ENCODE results near the gene KIF4B.

Gene KIF4B

DNA sequence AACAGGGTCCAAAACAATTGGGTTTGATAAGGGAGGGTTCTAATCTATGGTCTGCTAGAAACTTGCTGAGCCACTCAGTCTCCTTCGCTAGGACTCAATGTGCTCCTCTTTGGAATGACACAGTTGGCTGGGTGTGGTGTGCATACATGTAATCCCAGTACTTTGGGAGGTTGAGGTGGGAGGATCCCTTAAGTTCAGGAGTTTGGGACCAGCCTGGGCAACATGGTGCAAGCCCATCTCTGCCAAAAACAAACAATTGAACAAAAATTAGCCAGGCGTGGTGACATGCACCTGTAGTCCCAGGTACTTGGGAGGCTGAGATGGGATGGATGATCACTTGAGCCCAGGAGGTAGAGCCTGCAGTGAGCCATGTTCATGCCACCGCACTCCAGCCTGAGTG, 2.7 kb upstream of the KIF4B start:
- TF ChIP-seq, protein P1, sequence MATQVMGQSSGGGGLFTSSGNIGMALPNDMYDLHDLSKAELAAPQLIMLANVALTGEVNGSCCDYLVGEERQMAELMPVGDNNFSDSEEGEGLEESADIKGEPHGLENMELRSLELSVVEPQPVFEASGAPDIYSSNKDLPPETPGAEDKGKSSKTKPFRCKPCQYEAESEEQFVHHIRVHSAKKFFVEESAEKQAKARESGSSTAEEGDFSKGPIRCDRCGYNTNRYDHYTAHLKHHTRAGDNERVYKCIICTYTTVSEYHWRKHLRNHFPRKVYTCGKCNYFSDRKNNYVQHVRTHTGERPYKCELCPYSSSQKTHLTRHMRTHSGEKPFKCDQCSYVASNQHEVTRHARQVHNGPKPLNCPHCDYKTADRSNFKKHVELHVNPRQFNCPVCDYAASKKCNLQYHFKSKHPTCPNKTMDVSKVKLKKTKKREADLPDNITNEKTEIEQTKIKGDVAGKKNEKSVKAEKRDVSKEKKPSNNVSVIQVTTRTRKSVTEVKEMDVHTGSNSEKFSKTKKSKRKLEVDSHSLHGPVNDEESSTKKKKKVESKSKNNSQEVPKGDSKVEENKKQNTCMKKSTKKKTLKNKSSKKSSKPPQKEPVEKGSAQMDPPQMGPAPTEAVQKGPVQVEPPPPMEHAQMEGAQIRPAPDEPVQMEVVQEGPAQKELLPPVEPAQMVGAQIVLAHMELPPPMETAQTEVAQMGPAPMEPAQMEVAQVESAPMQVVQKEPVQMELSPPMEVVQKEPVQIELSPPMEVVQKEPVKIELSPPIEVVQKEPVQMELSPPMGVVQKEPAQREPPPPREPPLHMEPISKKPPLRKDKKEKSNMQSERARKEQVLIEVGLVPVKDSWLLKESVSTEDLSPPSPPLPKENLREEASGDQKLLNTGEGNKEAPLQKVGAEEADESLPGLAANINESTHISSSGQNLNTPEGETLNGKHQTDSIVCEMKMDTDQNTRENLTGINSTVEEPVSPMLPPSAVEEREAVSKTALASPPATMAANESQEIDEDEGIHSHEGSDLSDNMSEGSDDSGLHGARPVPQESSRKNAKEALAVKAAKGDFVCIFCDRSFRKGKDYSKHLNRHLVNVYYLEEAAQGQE (IDR thresholded peaks at IDR 0.05; ENCODE audit: insufficient read depth in 1 of 2, low read depth in 2 of 2, low read length in 2 of 2), result no peak
- TF ChIP-seq POLR2AphosphoS5 (IDR thresholded peaks at IDR 0.05; ENCODE audit: low read depth, low read length) (no peak), TAF1 (IDR thresholded peaks at IDR 0.05; ENCODE audit: borderline replicate concordance, insufficient read depth, low read length) (no peak), FOXP2 (optimal IDR thresholded peaks at IDR 0.05; ENCODE audit: borderline replicate concordance, extremely low read depth, extremely low read length, insufficient read depth) (no peak), SIN3A (IDR thresholded peaks at IDR 0.05; ENCODE audit: borderline replicate concordance, insufficient read depth, low read length) (no peak)

DNA sequence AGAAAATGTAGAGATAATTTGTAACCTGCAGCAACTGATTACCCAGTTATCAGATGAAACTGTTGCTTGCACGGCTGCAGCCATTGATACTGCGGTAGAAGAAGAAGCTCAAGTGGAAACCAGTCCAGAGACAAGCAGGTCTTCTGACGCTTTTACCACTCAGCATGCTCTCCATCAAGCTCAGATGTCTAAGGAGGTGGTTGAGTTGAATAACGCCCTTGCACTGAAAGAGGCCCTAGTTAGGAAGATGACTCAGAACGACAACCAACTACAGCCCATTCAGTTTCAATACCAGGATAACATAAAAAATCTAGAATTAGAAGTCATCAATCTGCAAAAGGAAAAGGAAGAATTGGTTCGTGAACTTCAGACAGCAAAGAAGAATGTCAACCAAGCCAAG, 1.7 kb downstream of the KIF4B start:
- no peak for TF ChIP-seq TAF1 (IDR thresholded peaks at IDR 0.05; ENCODE audit: borderline replicate concordance, insufficient read depth, low read length)
- no peak for TF ChIP-seq FOXP2 (optimal IDR thresholded peaks at IDR 0.05; ENCODE audit: borderline replicate concordance, extremely low read depth, extremely low read length, insufficient read depth)
- TF ChIP-seq POLR2AphosphoS5 (IDR thresholded peaks at IDR 0.05; ENCODE audit: low read depth, low read length), result no peak
- TF ChIP-seq, protein P1 (IDR thresholded peaks at IDR 0.05; ENCODE audit: insufficient read depth in 1 of 2, low read depth in 2 of 2, low read length in 2 of 2), result no peak
- no peak for TF ChIP-seq SIN3A (IDR thresholded peaks at IDR 0.05; ENCODE audit: borderline replicate concordance, insufficient read depth, low read length)

DNA sequence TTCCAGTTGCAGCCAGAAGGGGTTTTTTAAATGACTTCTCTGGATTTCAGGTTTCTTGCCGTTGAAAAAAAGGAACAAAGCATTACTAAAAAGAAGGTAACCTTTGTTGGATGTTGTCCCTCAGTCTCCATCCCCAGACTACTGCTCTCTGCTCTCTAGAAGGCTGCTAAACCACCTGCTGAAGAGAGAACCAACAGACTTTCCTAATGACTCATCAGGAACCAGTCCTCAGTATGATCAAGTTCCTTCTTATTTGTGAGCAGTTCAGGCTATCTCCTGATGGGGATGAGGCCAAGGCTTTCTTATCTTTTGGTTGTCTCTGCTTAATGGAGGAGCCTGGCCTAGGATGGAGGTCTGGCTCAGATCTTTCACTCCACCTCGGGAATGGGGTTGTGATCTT, 4.1 kb downstream of the KIF4B start:
- no peak for TF ChIP-seq TAF1 (IDR thresholded peaks at IDR 0.05; ENCODE audit: borderline replicate concordance, insufficient read depth, low read length)
- no peak for TF ChIP-seq FOXP2 (optimal IDR thresholded peaks at IDR 0.05; ENCODE audit: borderline replicate concordance, extremely low read depth, extremely low read length, insufficient read depth)
- TF ChIP-seq, protein P1 (IDR thresholded peaks at IDR 0.05; ENCODE audit: insufficient read depth in 1 of 2, low read depth in 2 of 2, low read length in 2 of 2), result no peak
- no peak for TF ChIP-seq POLR2AphosphoS5 (IDR thresholded peaks at IDR 0.05; ENCODE audit: low read depth, low read length)
- no peak for TF ChIP-seq SIN3A (IDR thresholded peaks at IDR 0.05; ENCODE audit: borderline replicate concordance, insufficient read depth, low read length)

DNA sequence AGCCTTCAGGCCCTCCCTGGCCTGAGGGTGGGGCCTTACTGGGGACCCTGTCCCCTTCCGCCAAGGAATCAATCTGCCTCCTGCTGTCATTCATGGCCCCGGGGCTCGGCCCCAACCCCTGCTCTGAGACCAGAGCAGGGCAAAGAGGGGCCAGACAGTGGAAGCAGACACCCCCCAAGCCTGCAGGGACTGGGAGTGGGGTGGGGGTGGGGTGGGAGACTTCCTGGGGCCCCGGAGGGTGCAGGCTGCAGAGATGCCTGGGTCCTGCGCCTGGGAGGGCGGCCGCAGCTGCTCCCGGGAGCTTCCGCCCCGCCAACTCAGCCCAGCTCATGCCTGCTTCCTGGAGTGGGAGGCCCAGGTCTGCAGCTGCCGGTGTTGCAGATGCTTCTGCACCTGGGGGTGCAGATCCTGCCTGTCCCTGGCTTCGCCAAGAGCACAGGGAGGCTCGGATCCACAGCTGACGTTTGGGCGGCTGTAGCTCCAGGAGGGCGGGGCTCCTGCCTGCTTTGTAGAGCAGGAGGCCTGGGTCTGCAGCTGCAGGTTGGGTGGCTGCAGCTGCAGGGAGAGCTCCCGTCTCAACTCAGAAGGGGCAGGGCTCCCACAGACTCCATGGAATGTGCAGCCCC, 6.2 kb downstream of the KIF4B start:
- TF ChIP-seq, protein P1 (IDR thresholded peaks at IDR 0.05; ENCODE audit: insufficient read depth in 1 of 2, low read depth in 2 of 2, low read length in 2 of 2), result no peak
- TF ChIP-seq POLR2AphosphoS5 (IDR thresholded peaks at IDR 0.05; ENCODE audit: low read depth, low read length), result no peak
- TF ChIP-seq SIN3A (IDR thresholded peaks at IDR 0.05; ENCODE audit: borderline replicate concordance, insufficient read depth, low read length), result no peak
- TF ChIP-seq FOXP2 (optimal IDR thresholded peaks at IDR 0.05; ENCODE audit: borderline replicate concordance, extremely low read depth, extremely low read length, insufficient read depth), result no peak

DNA sequence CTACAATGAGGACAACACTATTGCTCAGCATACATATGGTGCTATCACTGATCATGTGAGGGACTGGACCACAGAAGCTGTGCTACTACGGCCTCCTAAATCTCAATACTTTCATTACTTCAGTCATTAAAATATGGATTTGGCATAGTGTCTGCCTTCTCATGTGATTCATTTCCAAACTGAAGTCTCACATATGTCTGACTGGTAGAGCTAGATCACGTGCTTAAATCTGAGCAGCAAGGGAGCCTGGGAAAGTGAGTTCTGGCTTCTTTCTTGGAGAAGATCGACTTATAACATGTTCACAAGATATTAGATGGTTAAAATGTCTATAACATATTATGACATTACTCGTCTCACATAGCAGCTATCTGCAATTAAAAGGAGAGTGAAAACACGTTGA, 8.3 kb downstream of the KIF4B start:
- TF ChIP-seq TAF1 (IDR thresholded peaks at IDR 0.05; ENCODE audit: borderline replicate concordance, insufficient read depth, low read length) (no peak), POLR2AphosphoS5 (IDR thresholded peaks at IDR 0.05; ENCODE audit: low read depth, low read length) (no peak), FOXP2 (optimal IDR thresholded peaks at IDR 0.05; ENCODE audit: borderline replicate concordance, extremely low read depth, extremely low read length, insufficient read depth) (no peak), SIN3A (IDR thresholded peaks at IDR 0.05; ENCODE audit: borderline replicate concordance, insufficient read depth, low read length) (no peak)
- TF ChIP-seq, protein P1 (IDR thresholded peaks at IDR 0.05; ENCODE audit: insufficient read depth in 1 of 2, low read depth in 2 of 2, low read length in 2 of 2), result no peak

All from PFSK-1 (cell line).